Natural killer cell (primary cell): Measurements from ENCODE around the gene RGS19. TPM values are rescaled to one million over a fixed set of nuclear protein-coding genes. Genes with fewer than 3 reads are reported as not detected.

Experiments
- ATAC-seq, 3 donors: fragments of 150-1000 bp in 2 of 3; fragments of 200-7000 bp in 1 of 3; cut with Tn5 transposase; 1 replicate in 1 of 3; 2 replicates in 2 of 3; pipeline ENCODE4 v1.10.0; 2021; ENCODE audit warnings: mild to moderate bottlenecking in 2 of 3, moderate library complexity in 2 of 3
- DNase-seq, 2 donors: peaks; one replicate each; pipeline versions ENCODE4 v3.0.0 to v3.0.0-alpha.2; 2013 to 2021; ENCODE audit warnings: mixed read lengths in 1 of 2
- H3K27ac ChIP-seq: one replicate; pipeline ENCODE4 v1.5.1; 2013; ENCODE audit warnings: mild to moderate bottlenecking, low read length
- H3K27me3 ChIP-seq: one replicate; pipeline ENCODE4 v1.6.1; 2013; ENCODE audit warnings: low read length; ENCODE audit not compliant: control insufficient read depth, insufficient read depth
- H3K36me3 ChIP-seq: one replicate; pipeline ENCODE4 v1.6.1; 2013; ENCODE audit warnings: low read length; ENCODE audit not compliant: control insufficient read depth, insufficient read depth
- H3K4me1 ChIP-seq: one replicate; pipeline ENCODE4 v1.6.1; 2013; ENCODE audit warnings: low read length; ENCODE audit not compliant: control insufficient read depth, insufficient read depth
- H3K4me3 ChIP-seq: one replicate; pipeline ENCODE4 v1.5.1; 2013; ENCODE audit warnings: low read length
- H3K9me3 ChIP-seq: one replicate; pipeline ENCODE4 v1.6.1; 2013; ENCODE audit warnings: low read length; ENCODE audit not compliant: control insufficient read depth, insufficient read depth
- H3K27ac Mint-ChIP-seq, 2 donors: one replicate each; pipeline ENCODE4 v1.8.0; 2022; ENCODE audit warnings: mild to moderate bottlenecking in 2 of 2, mixed read lengths in 2 of 2, moderate library complexity in 1 of 2
- H3K27me3 Mint-ChIP-seq, 2 donors: one replicate each; pipeline ENCODE4 v1.8.0; 2022; ENCODE audit warnings: low read depth in 2 of 2, mixed read lengths in 2 of 2
- H3K36me3 Mint-ChIP-seq: one replicate; pipeline ENCODE4 v1.8.0; 2022; ENCODE audit warnings: mixed read lengths
- H3K4me1 Mint-ChIP-seq, 2 donors: one replicate each; pipeline ENCODE4 v1.8.0; 2022; ENCODE audit warnings: mixed read lengths in 2 of 2
- H3K4me3 Mint-ChIP-seq: one replicate; pipeline ENCODE4 v1.8.0; 2022; ENCODE audit warnings: mild to moderate bottlenecking, moderate library complexity, mixed read lengths
- H3K9me3 Mint-ChIP-seq, 2 donors: one replicate each; pipeline ENCODE4 v1.8.0; 2022; ENCODE audit warnings: mixed read lengths in 2 of 2
- CTCF ChIP-seq: fragments of 200-600 bp; IDR thresholded peaks from one replicate; pipeline ENCODE4 v1.8.0; 2022; ENCODE audit warnings: antibody characterized with exemption
- WGBS: methylation state at CpG from one replicate; pipeline ENCODE4 v1.1.7; 2013; ENCODE audit warnings: missing lambda C conversion rate; ENCODE audit not compliant: insufficient coverage; 5-methylcytosine and 5-hydroxymethylcytosine counted together
- intact Hi-C: fragments of 100-400 bp; cut with micrococcal nuclease; formaldehyde crosslinking; loops from one replicate; pipeline ENCODE4 v1.14.2; 2022
- total RNA-seq, 4 donors: library from RNA; stranded (reverse); fragments of 120-200 nt in 1 of 4; gene quantifications; one replicate each; pipeline versions ENCODE4 v1.2.3 to v1.2.4, GENCODE V29; 2013 to 2022

RGS19 gene
- total RNA-seq, 3 donors from 2014 or later (not counting 1 experiment from before 2014, with no cell fraction given): 61.9 to 76.4 (median 68.2) TPM

DNA sequence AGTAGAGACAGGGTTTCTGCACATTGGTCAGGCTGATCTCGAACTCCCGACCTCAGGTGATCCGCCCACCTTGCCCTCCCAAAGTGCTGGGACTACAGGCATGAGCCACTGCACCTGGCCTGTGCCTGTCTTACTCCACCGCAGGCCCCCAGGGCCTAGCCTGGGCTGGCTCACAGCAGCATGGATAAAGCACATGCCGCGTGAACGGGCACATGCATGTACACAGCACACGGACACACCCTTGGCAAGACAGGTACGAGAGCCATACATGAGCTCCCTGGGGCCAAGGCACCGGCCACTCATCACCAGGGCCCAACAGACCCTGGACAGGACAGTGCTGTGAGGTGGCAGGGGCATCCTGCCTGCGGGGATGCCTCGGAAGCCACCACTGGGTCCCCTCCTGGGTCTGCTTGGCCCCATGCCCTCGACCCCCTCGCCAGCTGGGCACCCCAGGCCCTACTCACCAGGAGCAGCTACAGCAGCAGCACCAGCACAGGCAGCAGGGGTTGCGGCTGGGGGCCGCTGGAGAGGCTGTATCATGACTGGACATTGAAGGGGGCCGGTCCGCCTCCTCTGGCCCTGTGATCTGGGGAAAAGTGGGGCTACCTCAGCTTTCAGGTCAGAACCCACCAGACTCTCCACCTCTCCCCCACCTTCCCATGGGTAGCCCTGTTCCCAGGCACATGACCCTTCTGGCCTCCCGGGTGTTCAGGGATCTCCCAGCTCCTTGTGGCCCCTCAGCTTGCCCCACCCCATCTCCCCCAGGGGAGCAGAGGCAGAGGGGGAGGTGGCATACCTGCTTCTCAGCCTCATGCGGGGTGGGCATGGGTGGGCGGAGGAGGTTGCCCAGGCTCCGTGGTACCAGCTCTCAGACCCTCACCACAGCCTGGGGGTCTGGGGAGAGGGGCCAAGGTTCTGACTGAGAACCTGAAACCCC is 3.0 kb downstream of the RGS19 start:
- no peaks in the 10 kb centered on the region for H3K36me3 Mint-ChIP-seq
- DNase-seq: no peak
- Histone ChIP-seq H3K9me3 (no peaks in the 10 kb centered on the region), H3K27ac (peak overlapping the region; percentile 69), H3K4me3 (peak overlapping the region; percentile 75), H3K4me1 (peaks cover 48% of the 10 kb centered on the region), H3K36me3 (peaks cover 43% of the 10 kb centered on the region), H3K27me3 (no peaks in the 10 kb centered on the region)
- WGBS: 88% methylated on average over 19 of the region's 22 CpGs
- no peak overlapping the region for H3K4me3 Mint-ChIP-seq
- peak overlapping the region; percentile 41 to 92 for H3K27ac Mint-ChIP-seq
- no peaks in the 10 kb centered on the region for H3K9me3 Mint-ChIP-seq
- intact Hi-C loops: no loop called here
- H3K27me3 Mint-ChIP-seq: no peaks in the 10 kb centered on the region
- no peak for TF ChIP-seq CTCF
- no peak for ATAC-seq
- peaks cover 11 to 43% of the 10 kb centered on the region in 2 donors for H3K4me1 Mint-ChIP-seq

DNA sequence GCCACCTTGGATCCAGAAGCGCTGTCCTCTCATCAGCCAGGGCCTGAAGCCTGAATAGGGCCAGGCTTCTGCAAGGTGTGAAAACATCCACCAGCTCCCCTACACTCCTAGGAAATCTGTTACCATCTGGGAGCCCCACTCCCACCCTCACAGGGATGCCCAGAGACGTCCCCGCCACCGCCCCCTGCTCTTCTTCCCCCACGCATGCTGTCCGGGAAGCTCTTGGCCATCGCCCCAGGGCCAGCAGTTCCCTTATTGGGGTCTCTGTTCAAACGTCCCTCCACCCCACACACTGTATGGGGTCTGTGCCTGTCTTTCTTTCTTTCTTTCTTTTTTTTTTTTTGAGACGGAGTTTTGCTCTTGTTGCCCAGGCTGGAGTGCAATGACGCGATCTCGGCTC is 3.8 kb downstream of the RGS19 start:
- no peak overlapping the region for H3K4me3 Mint-ChIP-seq
- Histone ChIP-seq H3K36me3 (peaks cover 43% of the 10 kb centered on the region), H3K27me3 (no peaks in the 10 kb centered on the region), H3K9me3 (no peaks in the 10 kb centered on the region), H3K4me1 (peaks cover 43% of the 10 kb centered on the region), H3K27ac (no peak overlapping the region), H3K4me3 (no peak overlapping the region)
- WGBS: 93% methylated on average over 12 of the region's 12 CpGs
- intact Hi-C loops: no loop called here
- no peak for TF ChIP-seq CTCF
- H3K36me3 Mint-ChIP-seq: no peaks in the 10 kb centered on the region
- no peak for DNase-seq
- ATAC-seq: no peak
- H3K27me3 Mint-ChIP-seq: no peaks in the 10 kb centered on the region
- H3K4me1 Mint-ChIP-seq: peaks cover 11 to 43% of the 10 kb centered on the region in 2 donors
- peak overlapping the region in 1 of 2 donors; percentile 7 for H3K27ac Mint-ChIP-seq
- H3K9me3 Mint-ChIP-seq: no peaks in the 10 kb centered on the region

GRCh38 chr20:64074963-64075362 is 4.4 kb downstream of the RGS19 start:
- no peaks in the 10 kb centered on the region for H3K9me3 Mint-ChIP-seq
- no peak overlapping the region for H3K27ac Mint-ChIP-seq
- no peaks in the 10 kb centered on the region for H3K36me3 Mint-ChIP-seq
- H3K36me3 ChIP-seq: peaks cover 43% of the 10 kb centered on the region
- H3K27ac ChIP-seq: no peak overlapping the region
- H3K4me3 ChIP-seq: no peak overlapping the region
- no peaks in the 10 kb centered on the region for H3K27me3 ChIP-seq
- 94% methylated on average over 8 of the region's 8 CpGs for WGBS
- no peaks in the 10 kb centered on the region for H3K27me3 Mint-ChIP-seq
- peaks cover 11 to 39% of the 10 kb centered on the region in 2 donors for H3K4me1 Mint-ChIP-seq
- ATAC-seq (no peak), DNase-seq (no peak)
- no peak overlapping the region for H3K4me3 Mint-ChIP-seq
- H3K9me3 ChIP-seq: no peaks in the 10 kb centered on the region
- intact Hi-C loops: no loop called here
- no peak for TF ChIP-seq CTCF
- peaks cover 40% of the 10 kb centered on the region for H3K4me1 ChIP-seq
